Amniotic stem cell (primary cell): ENCODE results near the gene MIAT.
"Not testable (repeated sequence)": the region's sequence is repeated elsewhere in the genome, so short reads cannot be mapped to it uniquely, and the experiment has no call there.

Experiments
- DNase-seq: peaks from one replicate; lab custom pipeline; 2025; lab: John Stamatoyannopoulos, UW

The MIAT gene

GRCh38 chr22:26656891-26657851 lies at the start of gene MIAT:
MIAT (plus strand) TSS chr22:26657588.
- DNase-seq = no peak

GRCh38 chr22:26608129-26608528 lies 49.3 kb upstream of the MIAT start:
- no peak for DNase-seq

GRCh38 chr22:26609287-26609686 lies 48.1 kb upstream of the MIAT start:
- DNase-seq = no peak

GRCh38 chr22:26610072-26610958 lies 47.1 kb upstream of the MIAT start:
- peak; percentile 77 for DNase-seq

- DNase-seq = no peak
Observed at GRCh38 chr22:26610996-26611395, 46.4 kb upstream of the MIAT start.

GRCh38 chr22:26612652-26613051 lies 44.7 kb upstream of the MIAT start:
- no peak for DNase-seq

GRCh38 chr22:26613753-26614152 lies 43.6 kb upstream of the MIAT start:
- DNase-seq = not testable (repeated sequence)

- no peak for DNase-seq
Observed at GRCh38 chr22:26614322-26614721, 43.1 kb upstream of the MIAT start.

- no peak for DNase-seq
Observed at GRCh38 chr22:26615149-26615548, 42.2 kb upstream of the MIAT start.

GRCh38 chr22:26615830-26616435 lies 41.5 kb upstream of the MIAT start:
- DNase-seq = no peak

GRCh38 chr22:26616650-26617049 lies 40.7 kb upstream of the MIAT start:
- DNase-seq = no peak

- no peak for DNase-seq
Observed at GRCh38 chr22:26617271-26618199, 39.9 kb upstream of the MIAT start, which contains the start of gene CRYBB1. CRYBB1 (minus strand) TSS chr22:26618027; CDS start chr22:26616319, 1,708 bp downstream.

GRCh38 chr22:26618455-26618854 lies 38.9 kb upstream of the MIAT start:
- DNase-seq = no peak

- DNase-seq = no peak
Observed at GRCh38 chr22:26619510-26619909, 37.9 kb upstream of the MIAT start.

- DNase-seq = no peak
Observed at GRCh38 chr22:26620197-26620596, 37.2 kb upstream of the MIAT start.

GRCh38 chr22:26621663-26622062 lies 35.7 kb upstream of the MIAT start, which contains the start of gene CRYBA4:
CRYBA4 (plus strand) TSS chr22:26621963; CDS start chr22:26622597, 634 bp downstream.
- DNase-seq = no peak

GRCh38 chr22:26623984-26624383 lies 33.4 kb upstream of the MIAT start:
- DNase-seq = no peak

- no peak for DNase-seq
Observed at GRCh38 chr22:26624803-26625202, 32.6 kb upstream of the MIAT start.

GRCh38 chr22:26629988-26630761 lies 27.2 kb upstream of the MIAT start:
- DNase-seq = no peak

- DNase-seq = no peak
Observed at GRCh38 chr22:26631282-26631681, 26.1 kb upstream of the MIAT start.
